ENCODE measurements around the gene METTL3. TPM values are rescaled to one million over a fixed set of nuclear protein-coding genes. Genes with fewer than 3 reads are reported as not detected.

Gene METTL3
- total and polyA plus RNA-seq, 2 of the 13 experiments (the other 11 are each of a cell fraction or from before 2014, with no cell fraction given), result 123 to 130 TPM

GRCh38 chr14:21528381-21529348 lies 17.5 kb upstream of the METTL3 start (continued):
- TF ChIP-seq ZBTB26 (CRISPR knock-in tag; IDR thresholded peaks at IDR 0.05; ENCODE audit: borderline replicate concordance) (no peak), FOSL2 (CRISPR knock-in tag; IDR thresholded peaks at IDR 0.05) (peak; percentile 37; the same call in 1 of the 2 replicates), TBP (CRISPR knock-in tag; IDR thresholded peaks at IDR 0.05) (no peak), ZNF230 (CRISPR knock-in tag; IDR thresholded peaks at IDR 0.05) (no peak), MED13 (CRISPR knock-in tag; IDR thresholded peaks at IDR 0.05) (no peak), ZFP1 (CRISPR knock-in tag; IDR thresholded peaks at IDR 0.05) (0 out of 2 replicates have a peak, but pooled peaks have one; percentile 86), NFE2L2 (IDR thresholded peaks at IDR 0.05; ENCODE audit: low read length) (no peak), ZNF773 (CRISPR knock-in tag; IDR thresholded peaks at IDR 0.05; ENCODE audit: borderline replicate concordance) (no peak), KAT8 (CRISPR knock-in tag; IDR thresholded peaks at IDR 0.05) (peak; percentile 80), ZNF468 (CRISPR knock-in tag; IDR thresholded peaks at IDR 0.05) (no peak), TEAD3 (CRISPR knock-in tag; optimal IDR thresholded peaks at IDR 0.05; ENCODE audit: borderline replicate concordance) (peak; percentile 85), MBNL3 (CRISPR knock-in tag; conservative IDR thresholded peaks at IDR 0.05) (no peak), ZNF496 (CRISPR knock-in tag; IDR thresholded peaks at IDR 0.05; ENCODE audit: insufficient replicate concordance) (no peak), JUN (CRISPR knock-in tag; IDR thresholded peaks at IDR 0.05) (peak; percentile 93), YEATS2 (CRISPR knock-in tag; IDR thresholded peaks at IDR 0.05; ENCODE audit: borderline replicate concordance) (no peak), ZNF746 (CRISPR knock-in tag; IDR thresholded peaks at IDR 0.05) (0 out of 2 replicates have a peak, but pooled peaks have one; percentile 53), ZSCAN30 (CRISPR knock-in tag; IDR thresholded peaks at IDR 0.05) (0 out of 2 replicates have a peak, but pooled peaks have one; percentile 26), THAP7 (CRISPR knock-in tag; IDR thresholded peaks at IDR 0.05) (no peak)
- TF ChIP-seq, protein P1, sequence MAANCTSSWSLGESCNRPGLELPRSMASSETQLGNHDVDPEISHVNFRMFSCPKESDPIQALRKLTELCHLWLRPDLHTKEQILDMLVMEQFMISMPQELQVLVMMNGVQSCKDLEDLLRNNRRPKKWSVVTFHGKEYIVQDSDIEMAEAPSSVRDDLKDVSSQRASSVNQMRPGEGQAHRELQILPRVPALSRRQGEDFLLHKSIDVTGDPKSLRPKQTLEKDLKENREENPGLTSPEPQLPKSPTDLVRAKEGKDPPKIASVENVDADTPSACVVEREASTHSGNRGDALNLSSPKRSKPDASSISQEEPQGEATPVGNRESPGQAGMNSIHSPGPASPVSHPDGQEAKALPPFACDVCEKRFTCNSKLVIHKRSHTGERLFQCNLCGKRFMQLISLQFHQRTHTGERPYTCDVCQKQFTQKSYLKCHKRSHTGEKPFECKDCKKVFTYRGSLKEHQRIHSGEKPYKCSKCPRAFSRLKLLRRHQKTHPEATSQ (CRISPR knock-in tag; IDR thresholded peaks at IDR 0.05; ENCODE audit: borderline replicate concordance), result no peak; the same call in 1 of the 2 replicates
- TF ChIP-seq, protein P2, sequence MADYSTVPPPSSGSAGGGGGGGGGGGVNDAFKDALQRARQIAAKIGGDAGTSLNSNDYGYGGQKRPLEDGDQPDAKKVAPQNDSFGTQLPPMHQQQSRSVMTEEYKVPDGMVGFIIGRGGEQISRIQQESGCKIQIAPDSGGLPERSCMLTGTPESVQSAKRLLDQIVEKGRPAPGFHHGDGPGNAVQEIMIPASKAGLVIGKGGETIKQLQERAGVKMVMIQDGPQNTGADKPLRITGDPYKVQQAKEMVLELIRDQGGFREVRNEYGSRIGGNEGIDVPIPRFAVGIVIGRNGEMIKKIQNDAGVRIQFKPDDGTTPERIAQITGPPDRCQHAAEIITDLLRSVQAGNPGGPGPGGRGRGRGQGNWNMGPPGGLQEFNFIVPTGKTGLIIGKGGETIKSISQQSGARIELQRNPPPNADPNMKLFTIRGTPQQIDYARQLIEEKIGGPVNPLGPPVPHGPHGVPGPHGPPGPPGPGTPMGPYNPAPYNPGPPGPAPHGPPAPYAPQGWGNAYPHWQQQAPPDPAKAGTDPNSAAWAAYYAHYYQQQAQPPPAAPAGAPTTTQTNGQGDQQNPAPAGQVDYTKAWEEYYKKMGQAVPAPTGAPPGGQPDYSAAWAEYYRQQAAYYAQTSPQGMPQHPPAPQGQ (CRISPR knock-in tag; IDR thresholded peaks at IDR 0.05; ENCODE audit: borderline replicate concordance), result no peak
- TF ChIP-seq, protein P3, sequence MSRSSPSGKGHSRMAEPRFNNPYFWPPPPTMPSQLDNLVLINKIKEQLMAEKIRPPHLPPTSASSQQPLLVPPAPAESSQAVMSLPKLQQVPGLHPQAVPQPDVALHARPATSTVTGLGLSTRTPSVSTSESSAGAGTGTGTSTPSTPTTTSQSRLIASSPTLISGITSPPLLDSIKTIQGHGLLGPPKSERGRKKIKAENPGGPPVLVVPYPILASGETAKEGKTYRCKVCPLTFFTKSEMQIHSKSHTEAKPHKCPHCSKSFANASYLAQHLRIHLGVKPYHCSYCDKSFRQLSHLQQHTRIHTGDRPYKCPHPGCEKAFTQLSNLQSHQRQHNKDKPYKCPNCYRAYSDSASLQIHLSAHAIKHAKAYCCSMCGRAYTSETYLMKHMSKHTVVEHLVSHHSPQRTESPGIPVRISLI (CRISPR knock-in tag; IDR thresholded peaks at IDR 0.05; ENCODE audit: borderline replicate concordance), result no peak
- TF ChIP-seq, protein P4, sequence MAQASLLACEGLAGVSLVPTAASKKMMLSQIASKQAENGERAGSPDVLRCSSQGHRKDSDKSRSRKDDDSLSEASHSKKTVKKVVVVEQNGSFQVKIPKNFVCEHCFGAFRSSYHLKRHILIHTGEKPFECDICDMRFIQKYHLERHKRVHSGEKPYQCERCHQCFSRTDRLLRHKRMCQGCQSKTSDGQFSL (CRISPR knock-in tag; IDR thresholded peaks at IDR 0.05), result 0 out of 2 replicates have a peak, but pooled peaks have one; percentile 19
